Upper lobe of left lung (tissue), 6 donors: ENCODE results near the gene ADIG. TPM values are rescaled to one million over a fixed set of nuclear protein-coding genes. Genes with fewer than 3 reads are reported as not detected.

ENCODE experiments used
- ATAC-seq, 2 donors: fragments of 200-7000 bp; cut with Tn5 transposase; one replicate each; pipeline ENCODE4 v1.9.1; 2022; ENCODE audit warnings: mild to moderate bottlenecking in 2 of 2, moderate library complexity in 2 of 2; ENCODE audit not compliant: low FRiP score in 2 of 2
- DNase-seq, 2 donors: peaks; one replicate each; pipeline ENCODE4 v3.0.0-alpha.2; 2019 to 2020
- H3K27ac ChIP-seq, 4 donors: fragments of 200-600 bp; sonication (generic); one replicate each; pipeline ENCODE4 v1.5.1; 2016 to 2019
- H3K27me3 ChIP-seq, 4 donors: fragments of 200-600 bp; sonication (generic); one replicate each; pipeline ENCODE4 v1.5.1; 2017 to 2019
- H3K36me3 ChIP-seq, 4 donors: fragments of 200-600 bp; sonication (generic); one replicate each; pipeline ENCODE4 v1.5.1; 2016 to 2019
- H3K4me1 ChIP-seq, 4 donors: fragments of 200-600 bp; sonication (generic); one replicate each; pipeline ENCODE4 v1.5.1; 2018 to 2019
- H3K4me3 ChIP-seq, 4 donors: fragments of 200-600 bp; sonication (generic); one replicate each; pipeline ENCODE4 v1.5.1; 2017 to 2019; ENCODE audit warnings: mild to moderate bottlenecking in 2 of 4, moderate library complexity in 1 of 4
- H3K9me3 ChIP-seq, 4 donors: fragments of 200-600 bp; sonication (generic); one replicate each; pipeline ENCODE4 v1.5.1; 2018 to 2019
- EP300 ChIP-seq, 4 donors: sonication (generic); formaldehyde crosslinking; IDR thresholded peaks; one replicate each; pipeline ENCODE4 v1.5.1; 2017; ENCODE audit warnings: antibody characterized with exemption in 4 of 4, control low read depth in 2 of 4
- POLR2A ChIP-seq, 4 donors: fragments of 450-650 bp; IDR thresholded peaks; one replicate each; pipeline ENCODE4 v1.5.1; 2016 to 2017; ENCODE audit warnings: antibody characterized with exemption in 4 of 4, mild to moderate bottlenecking in 2 of 4
- POLR2AphosphoS5 ChIP-seq, 2 donors: sonication (generic); formaldehyde crosslinking; IDR thresholded peaks; one replicate each; pipeline ENCODE4 v1.5.1; 2017; ENCODE audit warnings: antibody characterized with exemption in 2 of 2
- WGBS, 2 donors: methylation state at CpG; one replicate each; pipeline ENCODE4 v1.1.5; 2017 to 2018; 5-methylcytosine and 5-hydroxymethylcytosine counted together
- total RNA-seq, 6 donors: library from RNA; depleted of rRNA in 4 of 6; stranded (reverse); fragments of >200 nt in 4 of 6; gene quantifications; one replicate each; pipeline versions ENCODE4 v1.1.0 to v1.2.1, GENCODE V29; 2016 to 2021
- TF ChIP-seq, protein P1 (sequence below), 6 experiments: fragments of 450-650 bp in 4 of 6; fragments of 200-600 bp in 2 of 6; sonication (generic) in 2 of 6; IDR thresholded peaks; one replicate each; pipeline ENCODE4 v1.5.1; 2016 to 2019; ENCODE audit warnings: antibody characterized with exemption in 6 of 6
- donor health status: DM: no; HTN: no; CAD: no; lungs with moderate emphysema.
- donor health status: DM: no; HTN: yes; CAD: no; lungs with severe emphysema.

The ADIG gene
- total RNA-seq, 6 donors from 2014 or later = 0.29 TPM; not detected in 5

DNA sequence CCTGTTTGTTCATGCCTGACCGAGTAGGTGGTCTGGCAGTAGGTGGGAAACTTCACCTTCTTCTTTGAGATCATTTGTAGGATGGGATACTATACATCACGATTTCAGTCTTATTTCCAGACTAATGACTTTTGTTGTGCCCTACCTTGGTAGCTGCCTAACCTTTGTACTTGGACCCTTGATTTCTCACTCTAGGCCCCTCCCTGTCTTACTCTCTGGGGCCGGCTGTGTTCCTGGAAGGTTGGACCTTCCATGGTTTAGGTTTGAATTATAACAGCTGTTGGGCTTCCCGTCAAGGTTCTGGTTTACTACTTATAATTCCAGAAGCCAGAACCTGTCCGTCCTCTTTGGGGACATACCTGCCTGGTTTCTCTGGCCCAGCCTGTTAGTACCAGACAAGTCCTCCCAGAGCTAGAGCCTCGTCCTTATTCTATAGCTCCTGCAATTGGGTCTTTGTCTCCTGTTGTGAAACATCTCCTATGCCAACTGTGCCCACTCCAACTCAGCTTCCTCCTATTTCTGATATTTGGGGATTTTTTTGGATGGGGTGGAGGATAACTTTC lies 14.9 kb upstream of the ADIG start:
- 92 to 94% methylated on average over 6 of the region's 6 CpGs for WGBS, 2 donors
- no peak for DNase-seq
- H3K9me3 ChIP-seq = no peaks in the 10 kb centered on the region
- TF ChIP-seq EP300 (IDR thresholded peaks at IDR 0.05) (no peak), POLR2A (IDR thresholded peaks at IDR 0.05) (no peak)
- H3K27ac ChIP-seq = no peak overlapping the region
- H3K36me3 ChIP-seq = peaks cover 13 to 91% (median 31%) of the 10 kb centered on the region in 4 donors
- ATAC-seq = no peak
- no peaks in the 10 kb centered on the region for H3K27me3 ChIP-seq
- H3K4me3 ChIP-seq = no peak overlapping the region
- H3K4me1 ChIP-seq = no peaks in the 10 kb centered on the region

DNA sequence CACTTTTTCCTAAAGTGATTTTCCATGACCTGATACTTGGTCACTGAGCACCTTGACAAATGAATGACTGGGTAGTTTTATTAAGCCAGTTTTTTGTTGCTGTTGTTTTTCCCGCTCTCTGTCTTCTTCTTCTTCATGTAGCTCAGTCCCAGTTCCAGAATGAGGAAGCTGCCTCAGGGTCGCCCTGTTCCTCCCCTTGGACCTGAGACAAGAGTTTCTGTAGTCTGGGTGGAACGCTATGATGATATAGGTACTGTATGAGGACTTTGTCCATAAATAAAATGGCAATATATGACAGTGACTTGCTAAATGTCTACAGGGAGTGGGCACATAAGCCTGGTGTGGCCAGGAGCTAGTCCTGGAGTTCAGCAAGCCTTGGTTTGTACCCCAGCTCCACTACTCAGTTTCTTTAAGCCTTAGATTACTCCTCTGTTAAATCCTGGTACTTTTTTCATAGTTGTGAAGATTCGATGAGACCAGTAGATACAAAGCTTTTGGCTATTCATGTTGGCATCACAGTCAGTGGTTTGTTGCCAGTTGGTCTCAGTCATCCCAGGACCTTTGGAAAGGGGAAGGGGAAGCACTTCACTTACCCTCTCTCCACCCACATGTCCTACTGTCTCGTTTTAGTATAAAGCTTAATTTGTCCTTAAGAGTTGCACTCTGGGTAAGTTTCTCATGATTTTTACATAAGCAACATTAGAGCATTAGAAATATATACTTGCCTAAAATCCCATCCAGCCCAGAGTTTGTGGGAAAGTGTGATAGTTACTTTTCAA lies 11.1 kb upstream of the ADIG start:
- TF ChIP-seq POLR2A (IDR thresholded peaks at IDR 0.05) (no peak), POLR2AphosphoS5 (IDR thresholded peaks at IDR 0.05) (no peak), EP300 (IDR thresholded peaks at IDR 0.05) (no peak)
- TF ChIP-seq, protein P1, sequence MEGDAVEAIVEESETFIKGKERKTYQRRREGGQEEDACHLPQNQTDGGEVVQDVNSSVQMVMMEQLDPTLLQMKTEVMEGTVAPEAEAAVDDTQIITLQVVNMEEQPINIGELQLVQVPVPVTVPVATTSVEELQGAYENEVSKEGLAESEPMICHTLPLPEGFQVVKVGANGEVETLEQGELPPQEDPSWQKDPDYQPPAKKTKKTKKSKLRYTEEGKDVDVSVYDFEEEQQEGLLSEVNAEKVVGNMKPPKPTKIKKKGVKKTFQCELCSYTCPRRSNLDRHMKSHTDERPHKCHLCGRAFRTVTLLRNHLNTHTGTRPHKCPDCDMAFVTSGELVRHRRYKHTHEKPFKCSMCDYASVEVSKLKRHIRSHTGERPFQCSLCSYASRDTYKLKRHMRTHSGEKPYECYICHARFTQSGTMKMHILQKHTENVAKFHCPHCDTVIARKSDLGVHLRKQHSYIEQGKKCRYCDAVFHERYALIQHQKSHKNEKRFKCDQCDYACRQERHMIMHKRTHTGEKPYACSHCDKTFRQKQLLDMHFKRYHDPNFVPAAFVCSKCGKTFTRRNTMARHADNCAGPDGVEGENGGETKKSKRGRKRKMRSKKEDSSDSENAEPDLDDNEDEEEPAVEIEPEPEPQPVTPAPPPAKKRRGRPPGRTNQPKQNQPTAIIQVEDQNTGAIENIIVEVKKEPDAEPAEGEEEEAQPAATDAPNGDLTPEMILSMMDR (IDR thresholded peaks at IDR 0.05) = no peak
- ATAC-seq (peak in 1 of 2 donors; percentile 48), DNase-seq (no peak)
- Histone ChIP-seq H3K27ac (no peak overlapping the region), H3K4me3 (no peak overlapping the region), H3K27me3 (no peaks in the 10 kb centered on the region), H3K4me1 (no peaks in the 10 kb centered on the region), H3K36me3 (peaks cover 14 to 92% (median 33%) of the 10 kb centered on the region in 4 donors), H3K9me3 (no peaks in the 10 kb centered on the region)
- 74 to 83% methylated on average over 5 of the region's 5 CpGs for WGBS, 2 donors

DNA sequence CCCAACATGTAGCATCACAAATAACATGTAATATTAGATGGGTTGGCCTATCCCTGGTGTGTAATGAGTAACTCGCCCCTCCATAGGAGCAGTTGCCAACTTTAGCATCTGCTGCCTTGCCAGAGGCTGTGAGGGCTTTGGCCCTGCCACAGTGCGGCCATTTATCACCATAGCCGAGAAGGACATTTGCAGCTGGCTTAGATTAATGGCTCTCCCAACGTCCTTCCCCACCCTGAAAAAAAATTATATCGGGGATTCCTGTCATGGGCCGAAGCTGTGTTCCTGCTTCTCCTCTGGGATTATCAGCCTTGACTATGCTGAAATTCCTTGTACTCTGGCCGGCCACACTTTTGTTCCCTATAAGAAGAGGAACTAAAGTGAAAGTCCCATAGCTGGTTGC lies 7.6 kb upstream of the ADIG start:
- TF ChIP-seq, protein P1 (IDR thresholded peaks at IDR 0.05) = no peak
- no peak for TF ChIP-seq EP300 (IDR thresholded peaks at IDR 0.05)
- no peak for TF ChIP-seq POLR2A (IDR thresholded peaks at IDR 0.05)
- no peak for TF ChIP-seq POLR2AphosphoS5 (IDR thresholded peaks at IDR 0.05)
- no peaks in the 10 kb centered on the region for H3K4me1 ChIP-seq
- no peak for DNase-seq
- no peaks in the 10 kb centered on the region for H3K27me3 ChIP-seq
- no peaks in the 10 kb centered on the region for H3K9me3 ChIP-seq
- no peak overlapping the region for H3K4me3 ChIP-seq
- H3K27ac ChIP-seq = no peak overlapping the region
- no peak for ATAC-seq
- peaks cover 10 to 84% (median 42%) of the 10 kb centered on the region in 4 donors for H3K36me3 ChIP-seq
- 79 to 86% methylated on average over 5 to 7 of the region's 7 CpGs for WGBS, 2 donors

DNA sequence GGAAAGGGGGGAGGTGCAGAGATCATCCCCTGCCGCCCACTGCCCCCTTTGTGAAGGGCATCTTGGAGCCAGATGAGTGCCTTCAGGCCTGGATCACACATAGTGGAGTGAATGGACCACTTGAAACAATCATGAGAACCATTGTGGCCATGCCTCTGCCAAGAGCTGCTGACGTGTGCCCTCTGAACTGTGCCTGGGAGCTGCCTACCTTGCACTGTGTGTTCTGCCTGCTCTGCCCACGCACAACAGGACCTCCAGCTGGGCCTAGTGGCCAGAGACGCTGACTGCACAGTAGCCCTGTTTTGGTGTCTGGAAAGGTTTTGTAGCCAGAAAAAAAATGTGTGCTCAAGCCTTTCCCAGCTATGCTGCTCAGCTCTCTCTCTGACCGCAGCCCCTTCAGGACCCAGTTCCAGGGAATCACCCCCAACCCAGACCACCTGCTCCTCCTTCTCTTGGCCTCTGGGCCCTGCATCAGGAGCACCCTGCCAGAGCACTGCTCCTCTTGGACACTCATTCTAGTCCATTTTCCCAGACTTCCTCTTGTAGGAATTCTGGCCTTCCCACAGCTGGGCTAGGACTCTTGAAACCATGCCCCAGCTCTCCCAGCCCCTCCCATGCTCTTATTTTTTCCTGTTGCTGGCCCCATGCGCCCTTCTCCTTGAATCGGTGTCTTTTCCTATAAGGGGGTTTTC lies 1.6 kb upstream of the ADIG start:
- no peak for DNase-seq
- ATAC-seq = peak in 1 of 2 donors; percentile 9
- H3K4me1 ChIP-seq = no peaks in the 10 kb centered on the region
- H3K9me3 ChIP-seq = no peaks in the 10 kb centered on the region
- no peaks in the 10 kb centered on the region for H3K27me3 ChIP-seq
- H3K4me3 ChIP-seq = no peak overlapping the region
- no peak overlapping the region for H3K27ac ChIP-seq
- peaks cover 10 to 33% (median 17%) of the 10 kb centered on the region in 4 donors for H3K36me3 ChIP-seq
- WGBS, 2 donors = 56 to 65% methylated on average over 4 to 7 of the region's 7 CpGs
- TF ChIP-seq EP300 (IDR thresholded peaks at IDR 0.05) (no peak), POLR2A (IDR thresholded peaks at IDR 0.05) (no peak), POLR2AphosphoS5 (IDR thresholded peaks at IDR 0.05) (no peak)
- TF ChIP-seq, protein P1 (IDR thresholded peaks at IDR 0.05) = no peak

DNA sequence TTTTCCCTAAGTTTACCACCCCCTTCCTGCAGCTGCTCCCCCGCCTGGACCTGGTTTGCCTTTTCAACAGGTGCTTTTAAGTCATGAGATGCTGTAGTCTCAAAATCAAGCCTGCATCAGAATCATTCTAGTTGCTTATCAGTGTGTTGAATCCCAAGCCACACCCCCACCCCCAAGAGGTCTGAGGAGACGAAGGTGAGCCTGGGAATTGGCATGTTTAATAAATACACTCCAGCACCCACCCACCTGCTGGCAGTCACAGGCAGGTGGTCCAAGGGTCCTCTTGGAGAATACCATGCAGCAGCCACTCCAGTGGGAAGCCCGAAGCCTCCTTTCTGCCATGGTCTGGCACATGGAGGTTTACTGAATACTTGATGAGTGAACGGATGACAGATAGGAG lies 1.1 kb upstream of the ADIG start:
- Histone ChIP-seq H3K4me3 (no peak overlapping the region), H3K27me3 (no peaks in the 10 kb centered on the region), H3K9me3 (no peaks in the 10 kb centered on the region), H3K4me1 (no peaks in the 10 kb centered on the region), H3K36me3 (peaks cover 5 to 27% (median 12%) of the 10 kb centered on the region in 4 donors), H3K27ac (no peak overlapping the region)
- no peak for DNase-seq
- WGBS, 2 donors = 77 to 82% methylated on average over 4 of the region's 4 CpGs
- TF ChIP-seq, protein P1 (IDR thresholded peaks at IDR 0.05) = no peak
- no peak for TF ChIP-seq EP300 (IDR thresholded peaks at IDR 0.05)
- TF ChIP-seq POLR2A (IDR thresholded peaks at IDR 0.05) = no peak
- no peak for TF ChIP-seq POLR2AphosphoS5 (IDR thresholded peaks at IDR 0.05)
- no peak for ATAC-seq
